Coronary artery (tissue), 2 donors: ENCODE data around the gene NRCAM.

Source experiments
- DNase-seq: peaks from one replicate; pipeline ENCODE4 v3.0.0-alpha.2; 2017; ENCODE audit warnings: low spot score
- H3K27ac ChIP-seq, 2 donors: fragments of 200-600 bp; sonication (generic); one replicate each; pipeline ENCODE4 v1.5.1; 2016 to 2019
- H3K4me3 ChIP-seq: fragments of 200-600 bp; sonication (generic); 2 replicates; pipeline ENCODE4 v1.5.1; 2016; ENCODE audit warnings: mild to moderate bottlenecking, moderate library complexity
- CTCF ChIP-seq: fragments of 200-600 bp; sonication (generic); IDR thresholded peaks from one replicate; pipeline ENCODE4 v1.5.1; 2019; ENCODE audit warnings: antibody characterized with exemption

NRCAM gene

DNA sequence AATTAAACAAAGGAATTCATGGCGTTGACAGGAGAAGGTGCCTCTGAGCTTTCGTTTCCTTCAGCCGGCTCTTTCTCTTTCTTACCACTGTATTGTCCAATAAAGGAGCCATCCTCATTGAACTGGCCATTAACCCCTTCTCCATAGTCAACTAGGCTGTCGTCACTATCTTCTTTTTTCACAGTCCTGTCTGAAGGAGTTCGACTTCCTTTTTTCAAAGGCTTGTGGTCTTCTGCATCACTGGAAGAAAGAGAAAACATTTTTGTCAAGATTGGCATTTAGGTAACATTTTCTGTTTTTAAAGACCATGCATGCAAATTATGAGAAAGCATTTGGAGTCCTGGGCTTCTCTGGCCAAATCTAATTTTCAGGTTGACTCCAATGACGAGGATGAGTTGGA lies 306.3 kb downstream of the NRCAM start:
- TF ChIP-seq CTCF = no peak
- Histone ChIP-seq H3K4me3 (no peak overlapping the region), H3K27ac (no peak overlapping the region)
- DNase-seq = no peak

GRCh38 chr7:108149119-108149518 lies 307.1 kb downstream of the NRCAM start:
- no peak overlapping the region for H3K27ac ChIP-seq
- no peak for TF ChIP-seq CTCF
- H3K4me3 ChIP-seq = no peak overlapping the region
- no peak for DNase-seq

GRCh38 chr7:108147031-108147563 lies 309.1 kb downstream of the NRCAM start:
- TF ChIP-seq CTCF = no peak
- H3K27ac ChIP-seq = no peak overlapping the region
- no peak for DNase-seq
- no peak overlapping the region for H3K4me3 ChIP-seq

DNA sequence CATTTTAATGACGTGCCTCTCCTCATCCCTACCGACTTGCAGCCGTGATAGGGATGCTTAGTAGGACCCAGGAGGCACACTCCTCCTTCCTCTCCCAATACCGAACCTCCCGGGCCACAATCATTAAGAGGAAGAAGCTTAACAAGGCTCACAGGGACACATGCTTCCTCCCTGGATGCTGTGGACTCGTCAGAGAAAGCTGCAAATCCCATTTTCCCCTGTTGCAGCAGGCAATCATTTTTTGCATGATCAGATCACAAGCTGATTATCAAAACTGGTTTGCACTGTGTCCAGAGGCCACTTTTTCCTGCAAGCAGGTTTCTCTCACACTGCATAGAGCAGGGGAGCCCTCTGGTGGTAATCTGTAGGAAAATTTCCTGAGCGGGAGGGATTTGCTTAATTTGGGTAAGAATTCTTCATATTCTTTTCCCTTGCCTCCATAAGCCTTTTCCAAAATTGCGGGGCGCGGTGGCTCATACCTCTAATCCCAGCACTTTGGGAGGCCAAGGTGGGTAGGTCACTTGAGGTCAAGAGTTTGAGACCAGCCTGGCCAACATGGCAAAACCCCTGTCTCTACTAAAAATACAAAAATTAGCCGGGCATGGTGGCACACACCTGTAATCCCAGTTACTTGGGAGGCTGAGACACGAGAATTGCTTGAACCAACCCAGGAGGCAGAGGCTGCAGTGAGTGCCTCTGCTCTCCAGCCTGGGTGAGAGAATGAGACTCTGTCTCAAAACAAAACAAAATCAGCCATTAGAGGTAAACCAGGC lies 310.0 kb downstream of the NRCAM start:
- H3K4me3 ChIP-seq = peak overlapping the region; percentile 57
- peak; percentile 86 for TF ChIP-seq CTCF

DNA sequence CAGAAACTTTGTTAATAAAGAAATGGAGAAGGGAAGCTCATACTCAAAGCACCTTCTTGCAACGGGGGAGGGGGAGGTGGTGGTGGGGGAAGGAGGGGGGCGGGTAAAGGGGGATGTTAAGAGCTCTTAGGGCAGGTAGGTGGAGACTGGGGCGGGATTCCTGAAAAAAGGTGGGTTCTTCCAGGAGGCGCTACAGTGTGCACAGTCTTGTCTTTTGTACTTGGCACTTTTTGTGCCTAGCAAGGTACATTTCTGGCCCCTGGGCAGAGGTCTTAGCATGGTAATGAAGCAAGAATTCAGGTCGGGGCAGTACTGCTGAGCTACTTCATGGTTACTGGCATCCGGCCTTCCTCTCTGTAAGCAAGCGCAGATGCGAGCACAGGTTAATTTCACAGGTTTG lies 310.8 kb downstream of the NRCAM start:
- no peak for TF ChIP-seq CTCF
- Histone ChIP-seq H3K4me3 (no peak overlapping the region), H3K27ac (no peak overlapping the region)
- no peak for DNase-seq

More for the DNA sequence above, 310.0 kb downstream of the NRCAM start:
- H3K27ac ChIP-seq = no peak overlapping the region
- no peak for DNase-seq

DNA sequence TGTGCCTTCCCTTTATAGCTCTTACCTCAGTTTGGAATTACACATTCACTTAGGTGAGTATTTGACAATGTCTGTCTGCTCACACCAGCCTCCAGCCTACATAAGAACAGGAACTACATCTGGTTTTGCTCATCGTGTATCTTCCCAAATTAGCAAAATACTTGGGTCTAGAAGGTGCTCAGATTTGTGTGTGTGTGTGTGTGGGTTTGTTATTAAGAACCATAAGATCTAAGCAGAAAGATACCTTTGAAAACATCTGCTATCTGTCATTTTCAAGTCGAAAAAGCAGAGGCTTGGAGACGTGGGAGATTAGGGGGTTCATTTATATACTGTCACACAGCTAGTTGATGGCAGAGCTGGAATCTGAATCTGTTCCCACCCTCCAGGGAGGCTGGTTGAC lies 311.3 kb downstream of the NRCAM start:
- Histone ChIP-seq H3K4me3 (no peak overlapping the region), H3K27ac (no peak overlapping the region)
- no peak for TF ChIP-seq CTCF
- DNase-seq = no peak
